Bone marrow (tissue), 2 donors: Measurements from ENCODE around the gene COL11A2.

Experiments used
- DNase-seq, 2 donors: peaks; one replicate each; lab custom pipeline; 2025; lab: John Stamatoyannopoulos, UW

COL11A2 gene

DNA sequence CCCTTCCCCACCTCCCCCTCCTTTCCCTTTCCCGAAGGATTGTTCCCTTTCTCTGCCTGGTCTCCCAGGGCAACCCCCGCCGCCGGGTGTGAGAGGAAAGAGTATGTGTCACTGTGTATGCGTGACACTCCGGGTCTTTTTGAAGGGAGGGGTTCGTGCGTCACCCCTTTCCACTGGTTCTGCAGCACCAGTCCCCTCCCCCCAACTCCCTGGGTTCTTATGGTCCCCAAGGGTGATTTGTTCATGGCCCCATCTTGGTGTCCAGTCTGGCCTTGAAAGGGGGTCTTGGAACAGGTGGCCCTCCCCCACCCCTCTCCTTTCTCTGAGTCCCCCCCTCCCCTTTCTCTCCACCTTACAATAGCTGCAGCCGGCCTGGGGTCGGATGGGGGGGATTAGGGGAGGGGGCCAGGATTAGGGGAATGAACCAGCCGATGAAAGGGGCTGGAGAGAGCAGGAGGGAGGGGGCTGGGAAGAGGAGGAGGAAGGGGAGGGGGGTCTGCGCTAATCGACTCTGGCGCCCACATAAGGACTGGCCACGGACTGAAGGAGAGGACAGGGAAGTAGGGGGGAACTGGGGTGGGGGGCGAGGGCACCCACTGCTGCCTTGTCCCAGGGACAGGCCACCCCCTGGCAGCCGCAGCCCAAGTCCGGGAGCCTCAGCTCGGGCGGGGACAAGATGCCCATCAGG lies 14.7 kb upstream of the COL11A2 start:
- DNase-seq, result no peak

DNA sequence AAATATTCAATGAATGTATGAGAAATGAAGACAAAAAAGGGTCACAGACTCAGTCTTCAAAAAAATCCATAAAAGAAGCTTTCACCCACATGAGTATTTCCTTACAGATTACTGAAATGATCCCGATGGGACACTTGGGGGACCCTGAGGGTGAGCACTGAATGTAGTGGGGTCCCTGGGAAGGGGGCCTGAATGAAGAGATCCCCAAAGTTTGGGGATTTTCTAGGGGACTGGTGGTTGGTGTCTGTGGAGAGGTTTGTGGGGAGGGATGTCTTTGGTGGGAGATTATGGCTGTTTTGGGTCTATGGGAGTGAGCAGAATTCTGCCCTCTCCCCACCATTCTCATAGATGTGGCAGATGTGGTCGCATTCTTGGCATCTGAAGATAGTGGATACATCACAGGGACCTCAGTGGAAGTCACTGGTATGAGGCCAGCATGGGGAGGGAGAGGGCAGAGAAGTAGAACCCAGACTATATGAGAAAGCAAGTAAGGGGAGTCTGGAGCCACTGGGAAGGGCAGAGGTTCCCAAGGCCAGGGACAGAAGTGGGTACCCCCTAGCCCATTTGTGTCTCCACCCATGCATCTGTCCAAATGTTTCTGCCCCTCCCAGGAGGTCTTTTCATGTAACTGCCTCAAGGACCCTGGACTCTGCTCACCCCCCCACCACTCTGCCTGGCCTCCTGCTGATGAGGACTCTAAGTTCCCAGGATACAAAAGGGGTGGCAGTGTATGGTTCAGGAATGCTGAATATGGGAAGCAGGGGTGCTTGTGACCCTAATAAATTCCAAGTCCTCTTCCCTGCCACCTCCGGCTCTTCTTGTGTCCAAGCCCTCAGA lies 14.0 kb upstream of the COL11A2 start:
- DNase-seq, result no peak

DNA sequence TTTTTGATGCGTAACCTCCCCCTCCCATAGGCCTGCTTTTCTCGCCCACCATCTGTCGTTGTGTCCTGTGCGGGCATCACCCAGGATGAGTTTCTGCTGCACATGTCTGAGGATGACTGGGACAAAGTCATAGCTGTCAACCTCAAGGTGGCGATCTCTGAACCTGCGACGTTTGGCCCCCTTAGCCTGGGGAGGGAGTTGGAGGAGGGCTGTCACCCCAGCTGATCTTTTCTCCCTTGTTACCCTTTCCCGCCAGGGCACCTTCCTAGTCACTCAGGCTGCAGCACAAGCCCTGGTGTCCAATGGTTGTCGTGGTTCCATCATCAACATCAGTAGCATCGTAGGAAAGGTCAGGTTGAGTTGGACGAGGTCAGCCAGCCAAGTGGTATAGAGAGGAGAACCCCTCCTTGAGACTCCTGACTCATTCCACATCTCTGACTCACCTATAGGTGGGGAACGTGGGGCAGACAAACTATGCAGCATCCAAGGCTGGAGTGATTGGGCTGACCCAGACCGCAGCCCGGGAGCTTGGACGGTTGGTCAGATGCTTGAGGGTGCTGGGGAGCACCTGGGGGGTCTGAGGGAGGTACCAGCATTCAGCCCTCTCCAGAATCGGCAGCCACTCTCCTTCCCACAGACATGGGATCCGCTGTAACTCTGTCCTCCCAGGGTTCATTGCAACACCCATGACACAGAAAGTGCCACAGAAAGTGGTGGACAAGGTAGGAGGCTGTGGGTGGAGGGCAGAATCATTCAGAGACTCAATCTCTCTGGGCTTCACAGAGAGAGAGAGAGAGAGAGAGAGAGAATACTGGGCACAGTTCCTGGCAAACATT lies 13.1 kb upstream of the COL11A2 start:
- DNase-seq, result no peak

DNA sequence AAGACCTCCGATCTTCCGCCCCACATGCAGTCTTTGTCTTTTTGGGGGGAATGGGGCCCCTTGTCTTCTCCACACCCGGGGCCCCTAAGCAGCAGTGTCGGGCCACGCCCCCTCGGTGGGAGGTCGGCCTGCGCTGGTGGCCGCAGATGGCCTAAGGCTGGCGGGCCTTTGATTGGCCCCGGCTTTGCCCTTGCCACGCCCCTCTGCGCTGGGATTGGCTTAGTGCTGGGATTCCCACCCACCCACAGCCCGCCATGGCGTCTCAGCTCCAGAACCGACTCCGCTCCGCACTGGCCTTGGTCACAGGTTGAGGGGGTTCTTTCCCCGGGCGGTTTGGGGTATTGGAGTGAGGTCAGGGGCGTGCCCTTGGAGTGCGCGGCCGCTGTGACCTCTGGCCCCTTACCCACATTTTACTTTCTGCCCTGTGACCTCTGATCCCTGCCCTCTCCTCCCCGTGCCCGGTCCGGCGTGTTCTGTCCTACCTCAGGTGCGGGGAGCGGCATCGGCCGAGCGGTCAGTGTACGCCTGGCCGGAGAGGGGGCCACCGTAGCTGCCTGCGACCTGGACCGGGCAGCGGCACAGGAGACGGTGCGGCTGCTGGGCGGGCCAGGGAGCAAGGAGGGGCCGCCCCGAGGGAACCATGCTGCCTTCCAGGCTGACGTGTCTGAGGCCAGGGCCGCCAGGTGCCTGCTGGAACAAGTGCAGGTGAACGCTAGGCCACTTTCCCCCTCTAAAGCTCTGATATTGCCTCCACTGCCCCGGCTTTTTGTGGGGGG lies 12.3 kb upstream of the COL11A2 start, which contains the start of gene HSD17B8:
TSS of gene HSD17B8 (plus strand) at position 241 of the 776 bp plus-strand sequence. CDS start at position 255, 14 bp downstream.
- peak; percentile 72 to 78 for DNase-seq

DNA sequence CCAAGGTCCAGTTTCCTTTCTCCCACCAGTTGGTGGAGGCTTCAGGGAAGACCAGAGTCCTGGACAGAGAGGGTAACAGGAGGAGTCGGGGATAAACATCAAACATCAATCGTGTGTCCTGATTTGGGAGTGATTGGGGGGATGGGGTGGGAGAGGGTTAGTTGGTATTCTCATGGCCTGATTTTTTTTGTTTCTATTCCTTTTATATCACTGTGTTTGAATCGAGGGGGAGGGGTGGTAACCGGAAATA lies 11.8 kb upstream of the COL11A2 start:
- DNase-seq, result no peak

DNA sequence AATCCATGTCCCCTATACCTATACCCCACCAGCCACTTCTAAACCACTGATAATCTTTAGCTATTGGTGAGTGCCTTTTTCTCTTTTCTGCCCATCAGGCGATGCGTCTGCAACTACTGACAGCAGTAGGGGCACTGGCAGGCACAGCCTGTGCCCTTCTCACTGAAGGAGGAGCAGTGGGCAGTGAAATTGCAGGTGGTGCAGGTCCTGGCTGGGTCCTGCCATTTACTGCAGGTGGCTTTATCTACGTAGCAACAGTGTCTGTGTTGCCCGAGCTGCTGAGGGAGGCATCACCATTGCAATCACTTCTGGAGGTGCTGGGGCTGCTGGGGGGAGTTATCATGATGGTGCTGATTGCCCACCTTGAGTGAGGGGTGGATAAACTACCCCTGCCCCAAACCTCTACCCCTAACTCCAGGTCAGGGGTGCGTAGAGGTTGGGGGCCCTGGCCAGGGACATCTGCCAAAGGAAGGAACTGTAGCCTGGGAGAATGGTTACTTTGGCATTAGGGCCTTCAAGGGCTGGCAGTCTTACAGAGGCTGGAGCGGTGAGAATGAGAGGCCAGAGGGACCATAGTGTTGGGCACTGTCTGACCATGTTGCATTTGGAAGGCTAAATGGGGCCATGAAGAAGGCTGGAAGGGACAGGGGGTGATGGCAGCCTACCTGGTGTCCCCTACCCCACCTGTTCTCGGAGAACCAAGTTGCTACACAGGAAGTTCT lies 11.3 kb upstream of the COL11A2 start:
- no peak for DNase-seq

DNA sequence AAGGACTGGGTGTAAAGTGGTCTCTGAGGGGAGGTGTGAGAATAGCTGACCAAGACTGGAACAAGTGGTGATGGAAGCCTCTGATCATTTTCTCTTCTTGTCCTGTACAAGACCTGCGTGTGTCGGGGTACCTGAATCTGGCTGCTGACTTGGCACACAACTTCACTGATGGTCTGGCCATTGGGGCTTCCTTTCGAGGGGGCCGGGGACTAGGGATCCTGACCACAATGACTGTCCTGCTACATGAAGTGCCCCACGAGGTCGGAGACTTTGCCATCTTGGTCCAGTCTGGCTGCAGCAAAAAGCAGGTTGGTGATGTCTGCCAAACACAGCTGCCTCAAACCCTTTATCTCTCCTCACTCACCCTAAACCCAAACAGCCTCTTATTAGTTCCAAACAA lies 10.5 kb upstream of the COL11A2 start:
- no peak for DNase-seq

DNA sequence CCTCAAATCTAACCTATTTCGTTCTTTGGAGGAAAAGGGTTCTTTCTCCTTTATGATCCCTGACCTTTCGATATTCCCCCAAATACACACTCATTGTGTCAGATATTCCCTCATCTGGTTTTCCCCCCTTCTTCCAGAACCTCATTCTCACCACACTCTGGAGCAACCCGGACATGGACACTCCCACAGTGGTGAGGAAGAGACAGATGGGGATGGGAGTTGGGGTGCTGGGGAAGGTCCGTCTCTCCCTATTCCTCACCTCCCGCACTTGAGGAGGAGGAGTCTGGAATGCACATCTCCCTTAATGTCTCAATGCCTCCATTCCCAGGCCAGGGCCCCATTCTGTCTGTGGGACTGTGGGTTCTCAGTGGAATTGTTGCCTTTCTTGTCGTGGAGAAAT lies 9.7 kb upstream of the COL11A2 start:
- no peak for DNase-seq

DNA sequence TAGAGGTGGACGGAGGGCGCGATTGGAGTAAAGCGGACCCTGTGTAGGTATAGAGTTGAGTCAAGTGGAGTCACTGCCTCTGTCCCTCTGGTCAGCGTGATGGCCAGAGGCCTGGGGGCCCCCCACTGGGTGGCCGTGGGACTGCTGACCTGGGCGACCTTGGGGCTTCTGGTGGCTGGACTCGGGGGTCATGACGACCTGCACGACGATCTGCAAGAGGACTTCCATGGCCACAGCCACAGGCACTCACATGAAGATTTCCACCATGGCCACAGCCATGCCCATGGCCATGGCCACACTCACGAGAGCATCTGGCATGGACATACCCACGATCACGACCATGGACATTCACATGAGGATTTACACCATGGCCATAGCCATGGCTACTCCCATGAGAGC lies 8.9 kb upstream of the COL11A2 start:
- no peak for DNase-seq

DNA sequence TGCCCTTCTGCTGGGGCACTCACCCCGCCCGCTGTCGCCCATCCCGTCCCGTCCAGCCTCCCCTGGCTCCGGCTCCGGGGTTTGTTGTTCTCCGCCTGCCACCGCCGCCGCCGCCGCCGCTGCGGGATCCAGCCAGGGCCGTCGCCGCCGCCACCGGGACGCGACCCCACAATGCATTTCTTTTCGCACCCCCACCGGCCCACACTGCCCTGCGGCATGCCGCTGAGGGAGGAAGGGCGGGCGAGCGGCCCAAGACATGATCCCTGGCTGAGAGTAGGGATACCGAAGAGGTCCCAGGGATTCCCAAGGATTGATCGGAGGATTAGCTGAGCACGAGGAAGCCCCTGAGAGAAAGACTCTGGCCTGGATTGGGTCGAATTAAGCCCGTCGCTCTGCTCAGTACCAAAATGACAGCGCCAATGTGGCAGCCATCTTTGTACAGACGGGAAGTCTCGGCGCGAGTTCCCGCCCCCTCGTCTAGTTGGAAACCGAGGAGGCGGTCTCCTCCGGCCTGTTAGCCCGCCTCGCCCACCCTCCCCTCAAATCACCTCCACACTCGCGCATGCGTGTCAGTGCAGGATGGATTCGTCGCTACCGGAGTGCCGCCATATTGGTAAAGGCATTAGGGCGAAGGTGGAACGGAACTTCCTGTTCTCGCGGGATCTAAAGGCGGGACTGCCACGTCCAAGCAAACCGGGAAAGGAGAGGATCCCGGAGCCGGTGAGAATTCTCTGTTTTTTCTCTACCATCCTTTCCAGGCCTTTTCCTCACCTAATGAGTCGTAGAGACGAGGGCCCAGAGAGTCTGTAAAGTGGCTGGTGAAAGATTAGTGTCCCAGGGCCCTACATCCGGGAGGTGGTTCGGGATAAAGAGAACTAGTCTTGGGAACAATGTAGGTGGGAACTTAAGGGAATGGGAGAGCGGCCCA lies 8.2 kb upstream of the COL11A2 start, which contains the start of the genes RXRB and SLC39A7:
TSS of gene RXRB (minus strand) at position 447 of the 928 bp plus-strand sequence. CDS start at position 258, 189 bp downstream.
TSS of gene SLC39A7 (plus strand) at position 649 of the 928 bp plus-strand sequence. CDS start 379 bp downstream, outside the sequence.
- DNase-seq, result peak; percentile 87 to 98

DNA sequence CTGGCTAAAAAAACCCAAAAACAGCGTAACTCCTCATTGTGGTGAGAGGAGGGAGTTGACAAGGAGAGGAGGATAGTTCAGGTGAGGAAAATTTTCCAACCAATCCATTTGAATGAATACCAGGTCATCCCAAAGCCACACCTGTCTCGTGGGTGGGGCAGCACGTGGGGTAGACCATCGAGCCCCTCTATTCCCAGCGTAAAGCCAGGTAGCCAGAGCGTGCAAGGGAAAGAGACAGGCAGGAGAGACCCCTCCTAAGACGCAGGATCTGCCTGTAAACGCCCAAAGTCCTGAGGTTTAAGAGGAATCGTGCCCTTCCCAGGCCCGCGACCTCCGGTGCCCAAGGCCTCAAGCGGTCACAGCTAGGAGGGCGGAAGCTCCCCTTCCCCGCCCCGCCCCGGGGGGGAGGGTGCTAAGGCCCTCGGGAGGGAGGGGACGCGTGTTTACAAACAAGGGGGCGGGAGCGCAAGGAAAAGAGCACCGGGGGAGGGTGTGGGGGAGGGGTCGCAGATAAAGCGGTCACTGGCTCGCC lies 7.5 kb upstream of the COL11A2 start:
- peak in 1 of 2 donors; percentile 71 for DNase-seq

DNA sequence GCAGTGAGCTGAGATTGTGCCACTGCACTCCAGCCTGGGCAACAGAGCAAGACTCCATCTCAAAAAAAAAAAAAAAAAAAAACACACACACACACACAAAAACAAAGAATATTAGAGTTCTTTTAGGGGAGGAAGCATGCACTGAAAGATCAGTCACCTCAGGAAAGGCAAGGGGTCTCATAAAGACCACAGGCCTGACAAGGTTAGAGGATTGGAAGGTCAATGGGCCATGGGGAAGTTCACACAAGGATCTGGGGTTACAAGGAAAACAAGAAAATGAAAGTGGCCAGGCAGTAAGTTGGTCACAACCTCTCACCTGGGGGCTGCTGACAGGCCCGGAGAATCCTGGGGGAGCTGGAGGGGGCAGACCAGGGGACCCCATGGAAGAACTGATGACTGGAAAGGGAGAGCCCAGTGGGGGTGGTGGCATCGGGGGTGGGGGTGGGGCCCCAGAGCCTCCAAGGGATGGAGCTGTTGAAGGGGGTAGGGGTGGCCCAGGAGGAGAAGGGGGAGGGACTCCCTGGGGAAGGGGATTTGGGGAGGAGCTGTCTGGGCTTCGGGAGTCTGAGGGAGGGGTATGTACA lies 6.7 kb upstream of the COL11A2 start:
- DNase-seq, result no peak

DNA sequence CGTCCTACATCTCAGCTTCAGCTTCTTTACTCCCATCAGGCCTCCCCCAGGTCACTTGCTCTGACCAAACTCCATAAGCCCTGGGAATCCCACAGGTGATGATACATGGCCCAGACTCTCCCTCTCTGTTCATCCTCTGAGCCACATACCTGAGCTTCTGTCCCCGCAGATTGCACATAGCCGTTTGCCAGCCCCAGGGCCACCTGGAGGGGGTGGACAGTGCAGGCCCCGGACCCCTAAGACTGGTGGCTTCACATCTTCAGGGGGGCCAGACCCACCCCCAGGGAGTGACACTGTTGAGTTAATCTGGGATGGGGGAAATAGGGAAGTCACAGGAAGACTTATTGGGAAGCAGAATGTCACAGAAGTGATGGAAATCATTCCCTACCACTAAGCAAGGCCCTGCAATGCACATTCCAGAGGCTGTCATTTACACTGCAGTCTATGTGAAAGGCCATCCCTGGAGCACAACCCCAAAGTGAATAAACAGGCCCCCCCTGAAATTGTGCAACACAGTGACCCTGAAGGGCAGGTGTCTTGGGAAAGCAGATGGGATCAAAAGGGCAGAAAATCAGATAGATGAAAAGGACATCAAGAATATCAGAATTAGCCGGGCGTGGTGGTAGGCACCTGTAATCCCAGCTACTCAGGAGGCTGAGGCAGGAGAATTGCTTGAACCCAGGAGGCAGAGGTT lies 6.0 kb upstream of the COL11A2 start:
- no peak for DNase-seq

DNA sequence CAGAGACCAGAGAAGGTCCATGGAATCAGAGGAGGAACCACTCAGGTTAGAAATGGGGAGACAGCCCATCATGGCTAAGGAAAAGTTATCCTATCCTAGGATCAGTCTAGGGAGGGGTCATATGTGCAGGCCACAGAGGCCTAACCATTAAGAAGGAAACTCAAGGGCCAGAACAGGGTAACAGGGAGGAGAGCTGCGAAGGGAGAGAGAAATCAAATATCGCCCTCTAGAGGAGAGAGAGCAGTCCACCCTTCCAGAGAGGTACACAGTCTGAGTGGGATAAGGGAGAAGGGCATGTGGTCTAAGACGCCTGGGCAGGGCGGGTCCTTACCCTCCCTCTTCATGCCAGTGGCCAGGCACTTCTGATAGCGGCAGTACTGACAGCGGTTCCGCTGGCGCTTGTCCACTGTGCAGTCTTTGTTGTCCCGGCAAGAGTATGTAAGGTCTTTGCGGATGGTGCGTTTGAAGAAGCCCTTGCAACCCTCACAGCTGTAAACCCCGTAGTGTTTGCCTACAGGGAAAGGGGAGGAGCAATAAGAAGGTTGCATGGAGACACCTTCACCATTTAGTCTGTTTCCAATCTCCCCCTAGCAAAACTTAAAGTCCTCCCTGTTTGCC lies 5.3 kb upstream of the COL11A2 start:
- DNase-seq, result peak in 1 of 2 donors; percentile 64

DNA sequence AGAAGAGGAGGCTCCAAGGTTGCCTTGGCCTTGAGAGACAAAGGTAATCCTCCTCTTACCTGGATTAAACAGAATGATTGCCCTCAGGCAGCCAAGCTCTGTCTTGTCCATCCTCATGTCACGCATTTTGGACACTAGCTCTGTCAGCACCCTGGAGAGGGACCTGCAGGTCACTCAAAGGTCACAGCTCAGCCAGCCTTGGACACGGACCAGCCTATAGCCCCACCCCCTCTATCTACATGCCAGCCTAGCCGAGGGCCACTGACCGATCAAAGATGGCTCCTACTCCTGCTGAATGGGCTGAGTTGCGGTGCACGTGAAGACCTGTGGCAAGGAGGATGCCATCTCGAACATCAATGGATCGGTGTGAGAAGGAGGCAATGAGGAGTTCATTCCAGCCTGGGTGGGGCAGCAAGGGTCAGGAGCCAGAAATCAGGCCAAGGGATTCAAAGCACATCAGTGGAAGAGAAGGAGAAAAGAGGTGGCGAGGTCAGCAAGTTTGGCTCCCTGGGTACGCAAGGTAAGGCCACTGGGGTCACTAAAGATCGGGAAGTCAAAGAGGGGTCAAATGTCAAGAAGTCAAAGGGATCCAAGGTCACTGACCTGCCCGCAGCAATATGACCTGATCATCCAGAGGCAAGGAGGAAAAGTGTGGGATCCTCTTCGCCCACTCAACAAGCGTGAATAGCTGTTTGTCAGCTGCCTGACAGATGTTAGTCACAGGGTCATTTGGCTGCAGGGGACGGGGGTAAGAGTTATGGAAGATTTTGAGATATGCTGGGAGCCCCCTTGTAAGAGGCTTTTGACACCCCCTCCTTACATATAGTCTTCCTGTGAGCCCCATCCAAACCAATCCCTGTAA lies 3.3 kb upstream of the COL11A2 start:
- no peak for DNase-seq

DNA sequence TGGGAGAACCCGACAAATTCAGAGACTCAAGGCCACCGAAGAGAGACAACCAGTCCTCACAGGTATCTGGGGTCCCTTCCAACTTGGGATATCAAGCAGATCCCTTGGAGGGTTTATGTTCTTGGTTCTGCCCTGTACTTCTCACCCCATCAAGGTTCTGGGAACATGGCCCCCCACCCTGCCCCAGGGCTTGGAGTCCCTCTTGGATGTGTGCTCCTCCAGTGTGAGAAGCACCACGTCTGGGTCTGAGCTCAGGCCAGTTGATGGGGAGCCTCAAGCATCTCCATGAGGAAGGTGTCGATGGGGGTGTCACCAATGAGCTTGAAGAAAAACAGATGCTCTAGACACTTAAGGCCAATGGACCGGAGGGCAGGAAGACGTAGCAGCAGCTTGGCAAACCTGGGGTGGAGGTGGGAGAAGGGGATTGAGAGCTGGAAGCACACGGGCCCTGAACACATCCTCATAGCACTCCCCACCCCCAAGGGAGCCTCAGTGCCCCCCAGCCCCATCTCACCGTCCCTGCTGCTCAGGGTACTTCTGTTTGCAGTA lies 2.2 kb upstream of the COL11A2 start:
- no peak for DNase-seq

DNA sequence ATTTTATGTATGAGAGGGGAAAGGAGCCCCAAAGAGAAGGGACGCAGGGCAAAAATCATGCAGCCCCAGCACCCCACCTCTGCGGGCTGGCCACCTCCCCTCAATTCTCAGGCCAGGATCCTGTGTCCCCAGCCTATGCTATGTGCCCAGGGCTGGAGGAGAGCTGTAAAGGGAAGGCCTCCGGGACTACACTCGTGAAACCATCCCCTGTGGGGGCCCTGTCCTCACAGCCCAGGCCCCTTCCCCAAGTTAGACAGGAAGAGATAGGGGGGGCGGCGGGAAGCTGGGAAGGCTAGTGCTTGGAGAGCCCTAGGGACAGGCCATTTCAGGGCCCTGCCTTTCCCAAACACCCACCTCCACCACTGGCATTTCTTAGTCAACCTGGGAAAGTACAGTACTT lies 1.4 kb upstream of the COL11A2 start:
- DNase-seq, result no peak
